ENCODE results near the gene SKAP1.

DNA sequence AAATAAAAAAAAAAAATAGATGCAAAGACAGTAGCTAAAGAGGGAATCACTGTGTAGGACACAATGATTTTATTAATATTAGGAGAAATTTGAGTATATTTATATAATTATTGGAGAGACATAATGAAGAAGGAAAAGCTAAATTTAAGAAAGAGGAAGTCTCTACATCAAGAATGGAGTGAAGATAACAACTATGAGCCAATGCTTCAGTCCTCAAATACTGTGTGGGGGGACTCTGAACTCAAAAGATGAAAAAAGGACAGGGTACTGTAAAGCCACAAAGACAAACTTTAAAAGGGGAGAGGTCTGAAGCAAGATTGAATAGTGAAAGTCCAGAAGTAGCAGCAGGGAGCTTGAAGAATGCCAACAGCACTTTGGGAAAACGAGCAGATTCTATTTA lies 44.7 kb downstream of the SKAP1 start:
- TF ChIP-seq EP300 (IDR thresholded peaks at IDR 0.05; ENCODE audit: borderline replicate concordance in 1 of 2, low read depth in 1 of 2, low read length in 1 of 2) (no peak), POLR2AphosphoS5 (IDR thresholded peaks at IDR 0.05; ENCODE audit: low read depth, low read length) (no peak), RCOR1 (IDR thresholded peaks at IDR 0.05; ENCODE audit: low read length) (no peak), USF2 (IDR thresholded peaks at IDR 0.05; ENCODE audit: borderline replicate concordance, low read depth, low read length) (no peak), GABPA (IDR thresholded peaks at IDR 0.05; ENCODE audit: low read depth) (no peak), GATA2 (CRISPR knock-in tag; IDR thresholded peaks at IDR 0.05) (no peak), CHD2 (IDR thresholded peaks at IDR 0.05; ENCODE audit: low read length, partially characterized antibody) (no peak), NRF1 (IDR thresholded peaks at IDR 0.05; ENCODE audit: low read depth, low read length) (no peak), REST (IDR thresholded peaks at IDR 0.05; ENCODE audit: low read depth, low read length) (no peak), MXI1 (IDR thresholded peaks at IDR 0.05; ENCODE audit: low read depth, low read length) (no peak), TAF1 (IDR thresholded peaks at IDR 0.05; ENCODE audit: borderline replicate concordance, low read depth, low read length) (no peak)
- TF ChIP-seq, protein P1, sequence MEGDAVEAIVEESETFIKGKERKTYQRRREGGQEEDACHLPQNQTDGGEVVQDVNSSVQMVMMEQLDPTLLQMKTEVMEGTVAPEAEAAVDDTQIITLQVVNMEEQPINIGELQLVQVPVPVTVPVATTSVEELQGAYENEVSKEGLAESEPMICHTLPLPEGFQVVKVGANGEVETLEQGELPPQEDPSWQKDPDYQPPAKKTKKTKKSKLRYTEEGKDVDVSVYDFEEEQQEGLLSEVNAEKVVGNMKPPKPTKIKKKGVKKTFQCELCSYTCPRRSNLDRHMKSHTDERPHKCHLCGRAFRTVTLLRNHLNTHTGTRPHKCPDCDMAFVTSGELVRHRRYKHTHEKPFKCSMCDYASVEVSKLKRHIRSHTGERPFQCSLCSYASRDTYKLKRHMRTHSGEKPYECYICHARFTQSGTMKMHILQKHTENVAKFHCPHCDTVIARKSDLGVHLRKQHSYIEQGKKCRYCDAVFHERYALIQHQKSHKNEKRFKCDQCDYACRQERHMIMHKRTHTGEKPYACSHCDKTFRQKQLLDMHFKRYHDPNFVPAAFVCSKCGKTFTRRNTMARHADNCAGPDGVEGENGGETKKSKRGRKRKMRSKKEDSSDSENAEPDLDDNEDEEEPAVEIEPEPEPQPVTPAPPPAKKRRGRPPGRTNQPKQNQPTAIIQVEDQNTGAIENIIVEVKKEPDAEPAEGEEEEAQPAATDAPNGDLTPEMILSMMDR (IDR thresholded peaks at IDR 0.05) = no peak

Measured in SK-N-SH (cell line).